GM23338 (cell line): ENCODE measurements around the gene E2F6. TPM values are rescaled to one million over a fixed set of nuclear protein-coding genes. Genes with fewer than 3 reads are reported as not detected.

Source experiments
- ATAC-seq: fragments of 200-7000 bp; cut with Tn5 transposase; 3 replicates; pipeline ENCODE4 v1.9.1; 2020
- DNase-seq: peaks from one replicate; pipeline ENCODE4 v3.0.0-alpha.2; 2015; ENCODE audit warnings: low spot score
- H2AFZ ChIP-seq: fragments of 200-600 bp; sonication (generic); 2 replicates; pipeline ENCODE4 v1.8.0; 2016; ENCODE audit warnings: antibody characterized with exemption, mild to moderate bottlenecking, moderate library complexity
- H3F3A ChIP-seq: fragments of 200-600 bp; sonication (generic); replicated peaks from 2 replicates; pipeline ENCODE4 v1.8.0; 2017; ENCODE audit warnings: antibody characterized with exemption, mixed run types, low read depth
- H3K27ac ChIP-seq: fragments of 200-600 bp; sonication (generic); 2 replicates; pipeline ENCODE4 v1.6.1; 2016; ENCODE audit warnings: low read depth
- H3K27me3 ChIP-seq: fragments of 200-600 bp; sonication (generic); 2 replicates; pipeline ENCODE4 v1.8.0; 2016; ENCODE audit warnings: mild to moderate bottlenecking, mixed run types, moderate library complexity; ENCODE audit not compliant: insufficient read depth
- H3K36me3 ChIP-seq: fragments of 200-600 bp; sonication (generic); 2 replicates; pipeline ENCODE4 v1.8.0; 2016; ENCODE audit warnings: mild to moderate bottlenecking; ENCODE audit not compliant: insufficient read depth
- H3K4me1 ChIP-seq: fragments of 200-600 bp; sonication (generic); 2 replicates; pipeline ENCODE4 v1.8.0; 2016; ENCODE audit warnings: mild to moderate bottlenecking, moderate library complexity; ENCODE audit not compliant: insufficient read depth
- H3K4me2 ChIP-seq: fragments of 200-600 bp; sonication (generic); 2 replicates; pipeline ENCODE4 v1.7.1; 2017; ENCODE audit warnings: mixed run types
- H3K4me3 ChIP-seq: fragments of 200-600 bp; sonication (generic); 2 replicates; pipeline ENCODE4 v1.6.1; 2016; ENCODE audit warnings: mixed run types
- H3K79me2 ChIP-seq: fragments of 200-600 bp; sonication (generic); replicated peaks from 2 replicates; pipeline ENCODE4 v1.8.0; 2017; ENCODE audit warnings: mild to moderate bottlenecking; ENCODE audit not compliant: insufficient read depth
- H3K9me2 ChIP-seq: fragments of 200-600 bp; sonication (generic); 2 replicates; pipeline ENCODE4 v1.8.0; 2017; ENCODE audit not compliant: insufficient read depth
- H4K20me1 ChIP-seq: fragments of 200-600 bp; sonication (generic); replicated peaks from 2 replicates; pipeline ENCODE4 v1.8.0; 2017; ENCODE audit warnings: mild to moderate bottlenecking; ENCODE audit not compliant: insufficient read depth
- H3K27ac Mint-ChIP-seq: 2 replicates; pipeline ENCODE4 v1.8.0; 2020; ENCODE audit warnings: inconsistent platforms, mild to moderate bottlenecking, moderate library complexity, mixed read lengths
- H3K27me3 Mint-ChIP-seq: 3 replicates; pipeline ENCODE4 v1.8.0; 2022; ENCODE audit warnings: low read depth, mild to moderate bottlenecking, moderate library complexity, mixed read lengths, inconsistent platforms; ENCODE audit not compliant: insufficient read depth, poor library complexity
- H3K36me3 Mint-ChIP-seq: 3 replicates; pipeline ENCODE4 v1.8.0; 2021; ENCODE audit warnings: low read depth, mild to moderate bottlenecking, inconsistent platforms, moderate library complexity, mixed read lengths
- H3K4me1 Mint-ChIP-seq: 3 replicates; pipeline ENCODE4 v1.8.0; 2020; ENCODE audit warnings: mild to moderate bottlenecking, inconsistent platforms, mixed read lengths
- H3K4me3 Mint-ChIP-seq: 3 replicates; pipeline ENCODE4 v1.8.0; 2021; ENCODE audit warnings: moderate library complexity, mild to moderate bottlenecking, inconsistent platforms, mixed read lengths
- H3K9me3 Mint-ChIP-seq: 3 replicates; pipeline ENCODE4 v1.8.0; 2020; ENCODE audit warnings: moderate library complexity, mild to moderate bottlenecking, inconsistent platforms, mixed read lengths
- ETS1 ChIP-seq: IDR thresholded peaks from 2 replicates; pipeline ENCODE4 v1.6.1; 2016; ENCODE audit warnings: antibody characterized with exemption
- EZH2 ChIP-seq: fragments of 200-600 bp; sonication (generic); IDR thresholded peaks from one replicate; pipeline ENCODE4 v1.8.0; 2017; ENCODE audit warnings: antibody characterized with exemption, mild to moderate bottlenecking, low read depth; ENCODE audit not compliant: unreplicated experiment
- JUNB ChIP-seq: IDR thresholded peaks from one replicate; pipeline ENCODE4 v1.6.1; 2016; ENCODE audit warnings: antibody characterized with exemption; ENCODE audit not compliant: unreplicated experiment
- POLR2AphosphoS5 ChIP-seq: IDR thresholded peaks from 2 replicates; pipeline ENCODE4 v1.6.1; 2016; ENCODE audit warnings: antibody characterized with exemption, low read depth
- REST ChIP-seq: IDR thresholded peaks from one replicate; pipeline ENCODE4 v1.6.1; 2018; ENCODE audit warnings: antibody characterized with exemption; ENCODE audit not compliant: unreplicated experiment
- STAT1 ChIP-seq: IDR thresholded peaks from one replicate; pipeline ENCODE4 v1.6.1; 2016; ENCODE audit warnings: antibody characterized with exemption; ENCODE audit not compliant: unreplicated experiment
- ZNF114 ChIP-seq: fragments of 250-450 bp; sonication (Bioruptor Pico); IDR thresholded peaks from 2 replicates; pipeline ENCODE4 v1.5.0; 2020; ENCODE audit warnings: mild to moderate bottlenecking, moderate library complexity
- ZNF331 ChIP-seq: fragments of 250-450 bp; sonication (Bioruptor Pico); IDR thresholded peaks from 2 replicates; pipeline ENCODE4 v1.5.0; 2020; ENCODE audit warnings: low read depth, mild to moderate bottlenecking, moderate library complexity
- ZNF462 ChIP-seq: fragments of 250-450 bp; sonication (Bioruptor Pico); IDR thresholded peaks from 2 replicates; pipeline ENCODE4 v1.5.0; 2020; ENCODE audit warnings: mild to moderate bottlenecking, moderate library complexity
- polyA plus RNA-seq: library from polyadenylated mRNA; unstranded; fragments of >200 nt; fragmentation: Nextera tagmentation; extraction: Ambion mirVana; gene quantifications from 2 replicates; pipeline ENCODE4 v1.2.1, GENCODE V29; 2016
- total RNA-seq: library from RNA; depleted of rRNA; stranded (reverse); fragments of >200 nt; shearing (Covaris generic); gene quantifications from 2 replicates; pipeline ENCODE4 v1.2.3, GENCODE V29; 2014

The E2F6 gene
- total and polyA plus RNA-seq, 2 experiments from 2014 or later, result 16.9 to 20.7 TPM

- H3K4me1 ChIP-seq, result no peaks in the 10 kb centered on the region
- no peak overlapping the region for H3K4me3 ChIP-seq
- no peak overlapping the region for H3K4me2 ChIP-seq
- H3K79me2 ChIP-seq, result peaks cover 74% of the 10 kb centered on the region
- Mint-ChIP-seq H3K27me3 (no peaks in the 10 kb centered on the region), H3K4me3 (no peak overlapping the region), H3K36me3 (peaks cover 23% of the 10 kb centered on the region; the same call in 2 of the 3 replicates), H3K4me1 (peaks cover 22% of the 10 kb centered on the region), H3K9me3 (no peaks in the 10 kb centered on the region), H3K27ac (0 out of 2 replicates have a peak overlapping the region, but pooled peaks have one; percentile 6)
- H2AFZ ChIP-seq, result no peak overlapping the region
- ATAC-seq, result no peak
- TF ChIP-seq EZH2 (no peak), ZNF331 (CRISPR knock-in tag) (no peak), REST (no peak), JUNB (no peak), POLR2AphosphoS5 (no peak), ZNF114 (CRISPR knock-in tag) (no peak), STAT1 (no peak)
- H3K36me3 ChIP-seq, result peaks cover 7% of the 10 kb centered on the region; the same call in 1 of the 2 replicates
- no peak for DNase-seq
- no peaks in the 10 kb centered on the region for H3F3A ChIP-seq
- H3K27me3 ChIP-seq, result no peaks in the 10 kb centered on the region
- H4K20me1 ChIP-seq, result peaks cover 16% of the 10 kb centered on the region
- peak overlapping the region; percentile 48 for H3K27ac ChIP-seq
- no peaks in the 10 kb centered on the region for H3K9me2 ChIP-seq
Measured at GRCh38 chr2:11456251-11456650, 9.7 kb downstream of the E2F6 start.

GRCh38 chr2:11454824-11455223 is 11.1 kb downstream of the E2F6 start:
- Histone ChIP-seq H3K27ac (no peak overlapping the region), H3K4me1 (no peaks in the 10 kb centered on the region), H3K4me3 (no peak overlapping the region), H3K9me2 (no peaks in the 10 kb centered on the region), H3K79me2 (peaks cover 60% of the 10 kb centered on the region), H3K27me3 (no peaks in the 10 kb centered on the region), H3K4me2 (no peak overlapping the region), H4K20me1 (peaks cover 16% of the 10 kb centered on the region), H2AFZ (no peak overlapping the region), H3F3A (no peaks in the 10 kb centered on the region), H3K36me3 (peaks cover 7% of the 10 kb centered on the region; the same call in 1 of the 2 replicates)
- H3K4me1 Mint-ChIP-seq, result peaks cover 22% of the 10 kb centered on the region
- no peak overlapping the region for H3K27ac Mint-ChIP-seq
- H3K27me3 Mint-ChIP-seq, result no peaks in the 10 kb centered on the region
- ATAC-seq (no peak), DNase-seq (no peak)
- no peaks in the 10 kb centered on the region for H3K9me3 Mint-ChIP-seq
- H3K36me3 Mint-ChIP-seq, result peaks cover 32% of the 10 kb centered on the region; the same call in 2 of the 3 replicates
- H3K4me3 Mint-ChIP-seq, result no peak overlapping the region
- TF ChIP-seq EZH2 (no peak), POLR2AphosphoS5 (no peak), ZNF114 (CRISPR knock-in tag) (no peak), STAT1 (no peak), ZNF462 (CRISPR knock-in tag) (no peak), ETS1 (no peak)
